ENCODE measurements around the gene GFI1.

- TF ChIP-seq POLR2A (IDR thresholded peaks at IDR 0.05; ENCODE audit: low read length) (no peak), GATA1 (IDR thresholded peaks at IDR 0.05; ENCODE audit: low read depth, low read length) (no peak)
Measured at GRCh38 chr1:92439291-92439690, 47.4 kb downstream of the GFI1 start.

All from erythroblast (primary cell).